GM18861 (cell line): ENCODE data around the gene TSPAN9.

Experiments used
- ATAC-seq: cut with Tn5 transposase; IDR thresholded peaks from one replicate; pipeline ENCODE4 v1.9.1; 2021; ENCODE audit not compliant: unreplicated experiment

TSPAN9 gene

GRCh38 chr12:3097836-3098235 lies 20.7 kb downstream of the TSPAN9 start:
- ATAC-seq = no peak

- no peak for ATAC-seq
Observed at GRCh38 chr12:3098436-3098835, 21.3 kb downstream of the TSPAN9 start.

- ATAC-seq = no peak
Observed at GRCh38 chr12:3099146-3099545, 22.0 kb downstream of the TSPAN9 start.

GRCh38 chr12:3101309-3102024 lies 24.3 kb downstream of the TSPAN9 start:
- no peak for ATAC-seq

- ATAC-seq = no peak
Observed at GRCh38 chr12:3102771-3103410, 25.7 kb downstream of the TSPAN9 start.

- ATAC-seq = no peak
Observed at GRCh38 chr12:3103806-3104205, 26.6 kb downstream of the TSPAN9 start.

- ATAC-seq = no peak
Observed at GRCh38 chr12:3105690-3106479, 28.7 kb downstream of the TSPAN9 start.

- ATAC-seq = no peak
Observed at GRCh38 chr12:3106579-3106978, 29.4 kb downstream of the TSPAN9 start.

GRCh38 chr12:3107071-3107583 lies 29.9 kb downstream of the TSPAN9 start:
- ATAC-seq = no peak

- ATAC-seq = no peak
Observed at GRCh38 chr12:3107954-3108353, 30.8 kb downstream of the TSPAN9 start.

GRCh38 chr12:3110578-3110977 lies 33.4 kb downstream of the TSPAN9 start:
- ATAC-seq = no peak

- ATAC-seq = no peak
Observed at GRCh38 chr12:3113671-3114325, 36.6 kb downstream of the TSPAN9 start.

- no peak for ATAC-seq
Observed at GRCh38 chr12:3114671-3115070, 37.5 kb downstream of the TSPAN9 start.

- no peak for ATAC-seq
Observed at GRCh38 chr12:3115078-3115477, 37.9 kb downstream of the TSPAN9 start.

- ATAC-seq = no peak
Observed at GRCh38 chr12:3116106-3116844, 39.1 kb downstream of the TSPAN9 start.

GRCh38 chr12:3117144-3117581 lies 40.0 kb downstream of the TSPAN9 start:
- ATAC-seq = no peak

GRCh38 chr12:3117591-3118015 lies 40.4 kb downstream of the TSPAN9 start:
- no peak for ATAC-seq

- ATAC-seq = no peak
Observed at GRCh38 chr12:3119192-3119755, 42.1 kb downstream of the TSPAN9 start.

GRCh38 chr12:3119756-3120601 lies 42.8 kb downstream of the TSPAN9 start:
- no peak for ATAC-seq
